ENCODE data around the gene CELF4.

- TF ChIP-seq CTCF (IDR thresholded peaks at IDR 0.05; ENCODE audit: insufficient read depth, low read length, poor library complexity, severe bottlenecking) (no peak), EZH2phosphoT487 (conservative IDR thresholded peaks at IDR 0.05; ENCODE audit: low read length) (no peak)
Measured at GRCh38 chr18:37346048-37346447, 219.6 kb downstream of the CELF4 start.
